GM21786 (cell line): ENCODE data around the gene EDIL3.

Experiments
- ATAC-seq: cut with Tn5 transposase; IDR thresholded peaks from one replicate; pipeline ENCODE4 v1.9.1; 2021; ENCODE audit not compliant: unreplicated experiment

Gene EDIL3

GRCh38 chr5:84265130-84265529 lies 119.5 kb downstream of the EDIL3 start:
- ATAC-seq: no peak

DNA sequence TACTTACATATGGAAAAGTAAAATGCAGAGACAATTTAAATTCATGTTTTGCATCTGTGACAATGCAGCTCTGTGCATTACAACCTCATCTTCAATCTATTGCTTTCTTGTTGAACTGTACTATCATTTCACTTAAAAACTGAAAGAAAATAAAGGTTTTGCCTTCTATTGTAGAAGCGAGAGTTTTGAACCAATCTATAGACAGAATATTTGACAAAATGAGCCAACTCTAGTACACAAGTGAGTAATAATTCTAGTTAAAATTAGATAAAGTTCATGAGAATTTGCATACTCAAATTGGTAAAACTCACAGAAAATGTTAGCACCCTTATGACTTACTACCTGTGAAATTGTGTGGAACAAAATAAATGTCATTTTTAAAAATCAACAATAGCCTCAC lies 123.7 kb downstream of the EDIL3 start:
- peak; percentile 53 for ATAC-seq

GRCh38 chr5:84260140-84260539 lies 124.5 kb downstream of the EDIL3 start:
- ATAC-seq: peak; percentile 67

DNA sequence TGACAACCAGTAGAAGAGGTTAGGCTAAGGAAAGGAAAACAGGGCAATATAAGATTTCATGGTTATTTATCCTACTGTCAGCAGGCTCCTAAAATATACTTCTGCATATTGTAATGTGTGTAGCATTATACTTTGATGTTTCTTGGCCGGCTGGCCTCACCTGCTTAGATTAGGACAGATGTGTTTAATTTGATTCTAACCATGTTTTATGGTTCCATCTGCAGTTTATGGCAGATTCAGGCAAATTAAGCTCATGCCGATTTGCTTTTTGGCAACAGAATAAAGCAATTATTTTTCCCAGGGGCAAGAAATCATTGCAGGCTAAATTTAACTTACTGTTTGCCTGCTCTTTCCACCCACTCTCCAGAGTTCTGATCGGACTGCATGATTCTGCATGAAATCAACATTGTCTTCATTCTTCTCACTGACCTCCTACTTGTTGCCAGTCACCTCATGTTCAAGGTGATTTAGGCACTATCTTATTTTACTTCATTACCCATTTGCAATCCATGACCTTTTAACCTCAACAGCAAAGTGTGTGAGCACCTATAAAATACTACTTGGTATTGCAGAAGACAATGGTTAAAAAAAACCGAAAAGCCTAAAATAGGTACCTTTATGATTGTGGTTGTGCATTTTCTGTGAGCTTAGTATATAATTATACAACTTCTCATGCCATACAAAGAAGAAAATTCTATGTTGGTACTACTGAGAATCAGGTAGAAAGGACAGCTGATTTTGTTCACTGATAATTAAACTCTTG lies 125.2 kb downstream of the EDIL3 start:
- no peak for ATAC-seq

GRCh38 chr5:84257061-84257460 lies 127.6 kb downstream of the EDIL3 start:
- ATAC-seq: no peak

GRCh38 chr5:84255315-84255714 lies 129.4 kb downstream of the EDIL3 start:
- peak; percentile 37 for ATAC-seq

DNA sequence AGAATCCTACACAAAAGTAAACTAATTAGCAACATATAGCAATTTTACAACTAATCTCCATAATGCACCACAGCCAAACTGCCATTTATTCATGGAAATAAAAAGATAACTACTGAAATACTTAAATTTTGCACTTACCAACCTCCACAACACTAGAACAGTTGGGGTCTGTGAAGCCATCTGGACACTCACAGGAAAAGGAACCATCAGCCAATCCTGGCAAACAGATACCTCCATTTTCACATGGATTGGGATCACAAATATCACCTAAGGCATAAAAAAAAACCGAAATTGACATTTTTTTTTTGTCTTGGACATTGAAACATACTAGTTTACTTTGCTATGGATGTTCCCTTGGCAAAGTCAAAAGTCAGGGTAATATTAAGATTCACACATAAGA lies 130.7 kb downstream of the EDIL3 start:
- ATAC-seq: no peak

- ATAC-seq: no peak
These were observed 133.2 kb downstream of the EDIL3 start for GRCh38 chr5:84251503-84251902.

DNA sequence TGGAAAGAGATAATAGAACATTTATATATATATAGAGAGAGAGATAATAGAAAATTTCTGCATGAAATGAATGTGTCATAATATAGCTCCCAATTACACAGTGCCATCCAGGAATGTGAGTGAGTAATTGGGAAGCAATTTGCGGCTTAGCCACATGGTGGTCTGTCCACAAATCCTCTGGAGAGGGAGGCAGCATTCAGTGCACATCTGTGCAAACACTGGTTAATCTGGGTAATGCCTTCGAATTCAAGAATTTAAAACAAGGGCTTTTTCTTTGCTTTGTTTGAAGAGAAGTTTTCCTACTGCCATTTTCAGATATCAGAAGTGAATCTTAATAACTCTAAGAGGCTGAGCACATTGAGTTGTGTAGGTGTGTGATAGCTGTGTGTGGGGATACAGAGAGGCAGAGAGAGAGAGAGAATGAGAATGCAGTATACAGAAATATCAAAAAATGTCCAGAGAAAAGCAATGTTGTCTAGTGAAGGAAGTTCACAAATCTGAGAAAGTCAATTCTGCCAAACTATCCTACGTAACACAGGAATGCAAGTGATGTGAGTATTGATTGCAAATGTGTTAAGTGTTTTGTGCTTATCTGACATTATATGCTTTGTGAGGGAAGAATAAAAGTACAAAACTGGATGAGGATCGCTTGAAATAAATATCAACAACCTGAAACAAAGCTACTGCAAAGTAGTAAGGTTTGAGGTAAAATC lies 134.6 kb downstream of the EDIL3 start:
- no peak for ATAC-seq

GRCh38 chr5:84248013-84248412 lies 136.7 kb downstream of the EDIL3 start:
- no peak for ATAC-seq

- ATAC-seq: no peak
These were observed 142.4 kb downstream of the EDIL3 start for GRCh38 chr5:84242286-84242685.

- ATAC-seq: no peak
These were observed 145.2 kb downstream of the EDIL3 start for GRCh38 chr5:84239494-84239893.

GRCh38 chr5:84237126-84237525 lies 147.6 kb downstream of the EDIL3 start:
- ATAC-seq: no peak

GRCh38 chr5:84231433-84231832 lies 153.2 kb downstream of the EDIL3 start:
- ATAC-seq: no peak

DNA sequence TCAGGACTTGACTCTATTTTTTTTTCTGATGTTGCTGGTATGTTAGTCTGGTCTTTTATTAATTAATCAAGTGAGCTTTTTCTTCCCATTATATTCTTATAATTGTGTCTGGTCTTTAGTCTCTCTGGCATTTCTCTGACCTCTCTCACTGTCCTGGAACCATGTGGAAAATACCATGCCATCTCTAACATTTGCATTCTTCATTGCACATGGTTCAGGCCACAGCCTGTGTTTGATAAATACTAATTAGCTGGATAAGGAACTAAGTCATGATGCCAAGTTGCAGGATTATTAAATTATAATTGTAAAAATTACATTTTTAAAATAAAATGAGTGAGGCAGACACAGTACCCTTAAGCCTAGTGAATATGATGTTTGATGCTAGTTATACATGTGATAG lies 155.6 kb downstream of the EDIL3 start:
- no peak for ATAC-seq

GRCh38 chr5:84228266-84228665 lies 156.4 kb downstream of the EDIL3 start:
- peak; percentile 56 for ATAC-seq

DNA sequence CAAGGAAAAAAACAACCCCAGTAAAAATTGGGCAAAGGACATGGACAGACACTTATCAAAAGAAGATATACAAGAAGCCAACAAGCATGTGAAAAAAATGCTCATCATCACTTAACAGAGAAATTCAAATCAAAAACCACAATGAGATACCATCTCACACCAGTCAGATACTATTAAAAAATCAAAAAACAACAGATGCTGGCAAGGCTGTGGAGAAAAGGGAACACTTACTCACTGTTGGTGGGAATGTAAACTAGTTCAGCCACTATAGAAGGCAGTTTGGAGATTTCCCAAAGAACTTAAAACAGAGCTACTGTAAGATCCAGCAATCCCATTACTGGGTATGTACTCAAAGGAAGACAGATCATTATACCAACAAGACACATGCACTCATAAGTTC lies 157.4 kb downstream of the EDIL3 start:
- no peak for ATAC-seq

GRCh38 chr5:84218546-84218945 lies 166.1 kb downstream of the EDIL3 start:
- peak; percentile 54 for ATAC-seq

DNA sequence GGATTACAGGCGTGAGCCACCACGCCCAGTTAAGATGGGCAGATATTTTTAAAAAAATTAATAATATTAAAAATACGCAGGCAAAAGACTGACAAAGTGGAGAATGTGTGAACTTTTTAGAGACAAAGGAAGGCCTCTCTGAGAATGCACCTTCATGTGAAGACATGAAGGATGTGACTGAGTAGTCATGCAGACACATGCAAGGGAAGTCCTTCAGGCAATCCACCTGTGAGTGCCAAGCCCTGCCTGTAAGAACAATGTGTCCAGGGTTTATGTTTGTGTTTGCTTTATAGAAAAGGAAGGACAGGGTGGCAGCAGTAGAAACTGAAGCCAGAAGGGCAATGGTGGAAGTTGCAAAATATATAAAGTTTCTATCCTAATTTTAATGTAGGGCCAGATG lies 169.2 kb downstream of the EDIL3 start:
- ATAC-seq: no peak

GRCh38 chr5:84213861-84214260 lies 170.8 kb downstream of the EDIL3 start:
- ATAC-seq: no peak

GRCh38 chr5:84213212-84213611 lies 171.5 kb downstream of the EDIL3 start:
- ATAC-seq: no peak

DNA sequence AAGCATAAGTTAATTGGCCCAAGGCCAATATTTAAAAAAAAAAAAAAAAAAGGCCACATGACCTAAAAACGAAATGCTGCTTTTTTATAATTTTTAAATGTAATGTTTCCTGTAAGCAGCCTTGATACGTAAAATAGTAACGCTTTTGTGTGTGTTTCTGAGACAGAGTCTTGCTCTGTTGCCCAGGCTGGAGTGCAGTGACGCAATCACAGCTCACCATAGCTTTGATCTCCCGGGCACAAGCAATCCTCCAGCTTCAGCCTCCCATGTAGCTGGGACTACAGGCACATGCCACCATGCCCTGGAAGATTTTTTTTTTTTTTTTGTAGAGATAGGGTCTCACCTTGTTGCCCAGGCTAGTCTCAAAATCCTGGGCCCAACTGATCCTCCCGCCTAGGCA lies 179.9 kb downstream of the EDIL3 start:
- no peak for ATAC-seq

GRCh38 chr5:84202136-84202535 lies 182.5 kb downstream of the EDIL3 start:
- ATAC-seq: no peak
